Esophagus mucosa (tissue), 1 donor: ENCODE results near the gene SYN1. TPM values are rescaled to one million over a fixed set of nuclear protein-coding genes. Genes with fewer than 3 reads are reported as not detected.
"Not testable (repeated sequence)": the region's sequence is repeated elsewhere in the genome, so short reads cannot be mapped to it uniquely, and the experiment has no call there.

Experiments
- ATAC-seq: fragments of 200-7000 bp; cut with Tn5 transposase; one replicate; pipeline ENCODE4 v1.9.1; 2020
- total RNA-seq: library from RNA; stranded (reverse); gene quantifications from one replicate; pipeline ENCODE4 v1.2.4, GENCODE V29; 2023
- donor health status: DM: yes; HTN: yes; CAD: no.

Gene SYN1
- total RNA-seq, 1 donor from 2014 or later: 0.16 TPM

DNA sequence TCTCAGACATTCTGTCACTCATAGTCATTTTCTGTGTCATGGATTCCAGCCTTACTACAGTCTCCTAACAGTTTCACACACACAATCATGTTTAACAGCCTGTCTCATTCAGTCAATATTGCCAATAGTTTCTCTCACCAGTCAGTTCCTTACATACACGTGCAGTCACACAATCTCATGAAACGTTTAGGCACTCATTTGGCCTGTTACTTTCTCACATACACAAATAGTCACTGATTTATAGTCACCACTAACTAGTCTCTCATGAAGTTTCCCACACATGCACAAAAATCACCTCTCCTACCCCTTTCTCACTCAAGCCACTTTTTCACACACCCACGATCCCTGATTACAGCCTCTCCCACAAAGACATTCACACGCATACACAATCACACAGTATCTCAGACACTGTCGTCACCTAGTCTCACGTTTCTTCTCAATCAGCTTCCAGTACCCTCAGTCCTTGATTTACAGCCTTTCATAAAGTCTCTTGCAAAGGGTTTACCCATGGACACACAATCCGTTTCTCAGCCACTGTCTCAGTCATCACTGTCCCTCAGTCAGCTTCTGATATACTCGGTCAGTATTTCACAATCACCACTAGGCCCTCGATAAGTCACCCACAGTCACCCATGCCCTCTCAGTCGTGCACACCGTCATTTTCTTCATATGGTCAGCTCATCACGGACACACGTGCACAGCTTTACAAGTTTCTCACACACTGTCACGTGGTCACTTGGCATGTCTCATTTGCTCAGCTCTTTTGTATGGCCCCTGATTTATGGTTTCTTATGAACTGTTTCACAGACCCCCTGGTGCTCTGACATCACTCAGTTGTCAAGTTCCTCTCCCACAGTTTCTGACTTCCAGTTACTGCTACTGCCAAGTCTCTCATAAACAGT, 14.3 kb upstream of the SYN1 start:
- ATAC-seq: no peak

DNA sequence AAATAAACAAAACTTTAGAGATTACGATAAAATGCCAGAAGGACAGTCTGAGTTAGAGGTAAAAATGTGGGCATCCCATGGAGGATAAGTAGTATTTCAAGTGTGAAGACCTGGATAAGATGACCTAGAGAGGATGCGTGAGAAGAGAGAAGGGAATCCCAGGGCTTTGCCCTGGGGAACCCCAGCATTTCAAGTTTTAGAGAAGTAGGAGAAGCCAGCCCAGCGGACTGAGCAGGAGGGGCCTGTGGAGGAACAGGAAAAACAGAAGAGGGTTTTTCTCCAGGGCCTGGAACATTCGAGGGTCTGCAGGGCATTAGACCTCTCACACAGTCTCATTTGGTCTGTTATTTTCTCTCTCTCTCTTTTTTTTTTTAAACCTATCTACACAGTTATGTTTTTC, 13.0 kb upstream of the SYN1 start:
- ATAC-seq: no peak

DNA sequence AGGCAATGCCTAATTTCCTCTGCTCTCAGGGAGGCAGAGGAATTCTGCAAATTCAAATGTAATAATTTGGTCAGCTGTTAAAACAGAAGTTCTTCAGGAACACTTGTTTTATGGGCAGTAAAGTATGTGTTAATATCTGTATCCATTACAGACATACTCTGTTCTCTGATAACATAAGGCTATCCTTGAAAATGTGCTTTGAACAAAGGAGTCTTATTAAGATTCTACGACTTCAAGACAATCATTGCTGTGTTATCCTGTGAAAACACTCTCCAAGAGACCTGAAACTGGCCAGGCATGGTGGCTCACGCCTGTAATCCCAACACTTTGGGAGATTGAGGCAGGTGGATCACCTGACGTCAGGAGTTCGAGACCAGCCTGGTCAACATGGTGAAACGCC, 12.0 kb upstream of the SYN1 start:
- no peak for ATAC-seq

DNA sequence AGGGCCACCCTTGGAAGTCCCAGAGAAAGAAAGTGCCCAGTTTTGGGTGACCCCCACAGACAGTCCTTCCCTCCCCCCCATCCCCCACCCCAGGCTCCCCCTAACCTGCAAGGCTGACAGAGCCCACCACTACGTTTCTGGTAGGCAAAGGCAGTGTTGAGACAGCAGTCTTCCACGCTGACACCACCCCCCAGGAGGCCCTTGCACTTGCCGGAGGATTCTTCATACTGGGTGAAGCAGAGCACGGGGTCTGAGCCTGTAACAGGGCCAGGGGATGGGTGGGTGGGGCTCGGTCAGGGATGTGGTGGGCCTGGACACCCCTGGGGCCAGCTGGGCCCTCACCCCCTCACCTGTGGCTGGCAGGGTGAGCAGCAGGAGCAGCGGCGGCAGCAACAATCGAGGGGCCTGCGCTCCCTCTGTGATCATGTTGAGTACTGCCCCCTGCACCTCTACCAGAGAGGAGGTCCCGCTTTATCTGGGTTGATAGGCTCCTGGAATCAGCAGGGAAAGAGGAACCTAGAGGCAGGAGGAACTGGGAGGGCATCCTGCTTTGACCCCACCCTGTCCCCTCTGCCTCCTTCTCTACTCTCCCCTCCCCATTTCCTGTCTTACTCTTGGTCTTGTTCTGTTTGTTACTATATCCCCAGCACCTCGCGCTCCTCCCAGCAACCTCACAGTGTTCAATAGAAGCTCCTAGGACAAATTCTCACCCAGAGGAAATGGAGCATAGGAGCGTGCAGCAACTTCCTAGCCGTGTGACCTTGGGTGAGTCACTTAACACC, 10.0 kb upstream of the SYN1 start, which contains the start of gene CFP:
CFP (minus strand) TSS at position 512 of the 782 bp plus-strand sequence; CDS start at position 426, 86 bp downstream.
- ATAC-seq: no peak

DNA sequence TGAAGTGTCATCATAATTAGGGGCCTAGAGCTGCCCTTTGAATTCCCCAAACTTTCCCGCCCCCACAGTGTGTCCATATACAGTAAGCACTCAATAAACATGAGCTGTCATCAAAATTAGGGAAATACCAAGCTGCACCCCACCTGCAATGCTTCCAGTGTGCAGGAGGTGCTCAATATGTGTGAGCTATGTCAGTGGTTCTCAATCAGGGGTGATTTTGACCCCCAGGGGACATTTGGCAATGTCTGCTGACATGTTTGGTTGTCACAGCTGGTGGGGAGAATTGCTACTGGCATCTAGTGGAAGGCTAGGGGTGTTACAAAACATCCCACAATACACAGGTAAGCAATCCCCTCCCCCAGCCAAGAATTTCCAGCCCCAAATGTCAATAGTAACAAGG, 9.3 kb upstream of the SYN1 start:
- no peak for ATAC-seq

DNA sequence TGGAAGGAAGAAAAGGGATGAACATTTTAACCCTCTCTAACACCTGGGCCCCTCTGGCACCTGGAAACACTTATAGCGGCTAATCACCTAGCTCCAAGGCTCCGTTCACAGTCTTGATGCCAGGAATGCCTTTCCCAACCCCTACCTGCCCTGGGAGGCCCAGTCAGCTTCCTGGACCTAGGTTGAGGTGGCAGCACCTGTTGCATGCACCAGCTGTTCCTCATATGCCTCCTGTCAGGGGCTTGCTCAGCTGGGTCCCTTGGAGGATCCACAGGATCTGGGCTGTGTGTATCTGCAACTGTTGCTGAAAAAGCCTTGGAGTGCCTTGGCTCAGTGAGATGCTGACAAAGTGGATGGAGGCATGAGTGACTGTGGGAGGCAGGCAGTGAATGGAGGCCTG, 5.7 kb upstream of the SYN1 start:
- ATAC-seq: no peak

DNA sequence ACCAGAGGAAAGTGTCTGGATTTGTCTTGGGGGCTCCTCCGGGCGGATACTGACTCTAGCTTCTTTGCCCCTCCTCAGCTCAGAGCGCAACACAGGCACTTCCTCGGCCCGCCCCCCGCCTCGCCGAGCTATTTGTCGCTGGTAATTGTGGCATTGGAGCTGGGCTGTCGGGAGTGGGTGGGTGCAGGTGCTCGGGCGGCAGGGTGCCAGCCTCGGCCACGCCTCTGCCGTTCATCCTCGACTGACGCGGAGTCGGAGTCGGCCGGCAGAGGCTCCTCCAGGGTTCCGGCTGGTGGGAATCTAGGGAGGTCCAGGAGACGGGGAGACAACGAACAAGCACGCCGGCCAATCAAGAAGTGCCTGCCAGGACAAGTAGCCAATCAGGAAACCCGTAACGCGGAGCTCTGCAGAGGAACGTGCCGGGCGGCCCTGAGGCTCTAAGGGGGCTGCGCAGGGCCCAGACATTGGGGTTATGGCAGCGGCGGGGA, 3.9 kb upstream of the SYN1 start:
- ATAC-seq: no peak

DNA sequence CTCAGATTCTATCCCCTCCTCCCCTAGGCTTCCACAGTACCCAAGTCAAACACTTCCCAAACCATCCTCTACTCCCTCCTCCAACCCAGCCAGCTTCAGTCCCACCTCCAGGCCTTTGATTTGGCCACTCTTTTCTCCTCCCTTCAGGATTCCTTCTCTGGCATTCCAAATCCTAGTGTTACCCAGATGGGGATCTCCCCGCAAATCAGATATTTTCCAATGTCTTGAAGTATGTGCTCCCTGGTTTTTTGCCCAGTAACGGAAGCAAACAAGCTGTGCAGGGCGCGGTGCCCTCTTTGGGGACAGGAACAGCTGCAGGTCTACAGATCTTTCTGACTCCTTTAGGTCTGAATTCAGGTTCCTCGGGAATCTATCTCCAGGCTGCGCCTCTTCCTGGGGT, 2.2 kb upstream of the SYN1 start:
- ATAC-seq: no peak

DNA sequence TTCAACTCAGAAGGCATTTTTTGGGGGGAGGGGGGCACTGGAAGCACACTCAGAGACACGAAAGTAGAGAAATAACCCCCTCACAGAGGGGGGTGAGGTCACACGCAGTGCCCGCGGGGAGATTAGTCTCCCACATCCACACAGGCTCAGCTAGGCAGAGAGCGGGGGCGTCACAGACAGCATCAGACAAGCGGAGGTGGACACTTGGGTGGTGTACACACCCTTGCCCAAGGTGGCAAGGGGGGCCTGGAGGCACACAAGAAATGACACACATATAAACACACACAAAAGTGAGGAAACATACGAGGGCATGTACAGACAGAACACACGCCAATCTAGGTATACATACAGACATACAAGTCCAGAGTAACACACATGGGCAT, 637 bp upstream of the SYN1 start:
- no peak for ATAC-seq

DNA sequence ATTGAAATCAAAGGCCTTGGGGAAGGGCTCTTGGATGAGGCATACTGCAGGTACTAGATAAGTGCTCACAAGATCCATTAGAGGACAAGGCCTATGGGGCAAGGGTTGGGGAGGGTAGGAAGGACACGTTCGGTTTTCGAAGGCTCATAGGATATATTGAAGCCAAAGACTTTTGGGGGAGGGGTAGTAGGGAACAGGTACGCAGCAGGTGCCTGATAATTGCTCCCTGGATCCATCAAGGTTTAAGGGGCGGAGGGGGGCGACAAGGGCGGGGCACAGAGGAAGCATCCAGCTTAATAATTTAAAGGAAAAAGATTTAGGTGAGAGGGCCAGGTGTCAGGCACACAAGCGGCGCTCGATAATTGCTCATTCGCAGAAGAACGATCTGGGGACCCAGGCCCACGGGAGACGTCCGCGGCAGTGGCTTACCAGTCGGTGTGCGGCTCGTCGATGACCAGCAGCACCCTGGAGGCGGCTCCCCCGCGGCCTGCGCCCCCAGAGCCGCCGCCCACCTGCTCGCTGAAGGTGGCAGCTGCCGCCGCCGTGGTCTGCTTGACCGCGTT, 653 bp downstream of the SYN1 start:
- ATAC-seq: no peak

DNA sequence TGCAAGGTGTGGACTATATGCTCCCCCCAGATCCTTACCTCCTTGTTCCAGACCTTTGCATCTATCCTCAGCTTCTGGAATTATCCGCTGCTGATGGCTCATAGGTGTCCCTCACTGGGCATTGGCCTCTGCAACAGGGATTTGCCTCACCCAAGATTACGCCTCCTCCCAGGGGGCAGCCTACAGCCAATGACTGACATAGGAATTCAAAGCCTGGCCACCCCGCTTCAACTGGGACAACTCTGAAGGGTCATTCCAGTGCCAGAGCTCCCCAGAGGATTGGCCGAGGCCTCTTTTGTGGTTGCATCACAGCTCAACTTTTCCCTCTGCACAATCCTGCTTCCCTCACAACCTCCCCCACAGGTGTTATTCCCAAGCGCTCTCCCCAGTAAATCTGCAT, 5.0 kb downstream of the SYN1 start:
- ATAC-seq: no peak

DNA sequence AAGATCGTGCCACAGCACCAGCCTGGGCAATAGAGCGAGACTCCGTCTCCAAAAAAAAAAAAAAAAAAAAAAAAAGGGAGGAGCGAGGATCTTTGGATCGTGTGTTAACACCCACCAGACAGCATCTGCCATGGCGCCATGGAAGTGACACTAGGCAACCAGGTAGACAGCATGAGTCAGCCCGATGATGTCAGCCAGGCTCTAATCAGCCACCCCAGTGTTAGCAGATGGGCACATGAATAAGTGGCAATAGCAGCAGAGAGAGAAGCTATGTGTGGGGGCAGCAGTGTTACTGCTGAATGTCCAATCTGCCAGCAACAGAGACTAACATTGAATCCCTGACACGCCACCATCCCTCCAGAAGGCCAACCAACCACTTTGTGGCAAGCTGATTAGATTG, 6.6 kb downstream of the SYN1 start:
- ATAC-seq: no peak

DNA sequence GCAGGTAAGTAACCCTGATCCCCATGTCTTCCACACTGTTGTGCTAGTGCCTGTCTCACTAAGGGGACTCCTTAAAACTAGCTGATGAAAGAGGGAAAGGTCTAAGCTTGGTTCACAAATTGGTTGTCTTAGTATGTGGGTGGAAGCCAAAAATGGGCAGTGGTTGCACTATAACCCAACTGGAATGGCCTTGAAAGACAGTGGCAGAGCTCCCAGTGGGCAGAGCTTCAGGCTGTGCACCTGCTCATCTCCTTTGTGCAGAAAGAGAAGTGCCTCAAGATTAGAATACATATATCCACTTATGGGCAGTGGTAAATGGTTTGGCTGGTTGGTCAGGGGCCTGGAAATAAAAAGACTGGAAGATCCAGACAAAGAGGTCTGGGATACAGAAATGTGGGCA, 7.2 kb downstream of the SYN1 start:
- no peak for ATAC-seq

DNA sequence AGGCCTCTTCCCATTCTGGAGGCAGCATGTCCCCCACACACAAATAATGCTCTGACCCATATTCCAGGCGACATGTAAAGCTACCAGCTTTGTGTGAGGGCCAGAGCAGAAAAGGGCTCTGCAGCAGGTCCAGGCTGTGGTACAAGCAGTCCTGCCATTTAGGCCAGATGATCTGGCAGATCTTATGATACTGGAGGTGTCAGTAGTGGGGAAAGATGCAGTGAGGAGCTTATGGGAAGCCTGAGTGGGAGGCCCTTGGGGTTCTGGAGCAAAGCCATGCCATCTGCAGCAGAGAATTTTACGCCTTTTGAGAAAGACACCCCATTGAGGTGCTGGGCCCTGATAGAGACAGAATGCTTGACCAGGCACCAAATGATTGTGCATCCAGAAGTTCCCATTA, 7.7 kb downstream of the SYN1 start:
- no peak for ATAC-seq

DNA sequence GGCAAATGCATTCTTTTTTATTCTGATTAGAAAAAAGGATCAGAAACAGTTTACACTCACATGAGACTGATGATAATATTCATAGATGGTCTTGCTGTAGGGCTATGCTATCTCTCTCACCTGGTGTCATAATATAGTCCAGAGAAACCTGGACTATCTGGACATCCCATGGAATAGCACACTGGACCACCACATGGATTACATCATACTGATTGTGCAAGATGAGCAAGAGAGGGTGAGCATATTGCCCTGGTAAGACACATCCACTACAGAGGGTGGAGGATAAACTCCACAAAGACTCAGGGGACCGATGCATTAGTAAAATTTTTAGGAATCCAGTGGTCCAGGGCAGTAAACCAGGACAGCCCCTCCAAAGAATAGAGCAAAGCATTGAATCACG, 8.2 kb downstream of the SYN1 start:
- no peak for ATAC-seq

DNA sequence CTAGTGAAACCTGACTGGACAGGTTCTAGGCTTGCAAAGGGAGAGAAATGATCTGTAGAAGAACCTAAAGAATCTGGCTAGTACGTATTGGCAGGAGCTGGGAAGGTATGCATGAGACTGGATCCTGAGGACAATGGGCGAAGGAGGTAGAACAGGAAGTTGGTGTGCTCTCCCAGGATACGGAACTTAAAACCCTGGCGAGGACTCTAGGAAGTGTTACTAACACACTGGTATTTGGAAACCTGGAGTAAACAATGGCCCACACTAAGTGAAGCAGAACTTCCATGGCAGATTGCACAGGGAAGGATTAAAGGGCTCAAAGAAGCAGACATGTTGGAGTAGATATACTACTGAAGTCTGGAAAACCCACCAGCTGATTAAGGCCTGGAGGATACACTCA, 9.1 kb downstream of the SYN1 start:
- ATAC-seq: peak; percentile 37

DNA sequence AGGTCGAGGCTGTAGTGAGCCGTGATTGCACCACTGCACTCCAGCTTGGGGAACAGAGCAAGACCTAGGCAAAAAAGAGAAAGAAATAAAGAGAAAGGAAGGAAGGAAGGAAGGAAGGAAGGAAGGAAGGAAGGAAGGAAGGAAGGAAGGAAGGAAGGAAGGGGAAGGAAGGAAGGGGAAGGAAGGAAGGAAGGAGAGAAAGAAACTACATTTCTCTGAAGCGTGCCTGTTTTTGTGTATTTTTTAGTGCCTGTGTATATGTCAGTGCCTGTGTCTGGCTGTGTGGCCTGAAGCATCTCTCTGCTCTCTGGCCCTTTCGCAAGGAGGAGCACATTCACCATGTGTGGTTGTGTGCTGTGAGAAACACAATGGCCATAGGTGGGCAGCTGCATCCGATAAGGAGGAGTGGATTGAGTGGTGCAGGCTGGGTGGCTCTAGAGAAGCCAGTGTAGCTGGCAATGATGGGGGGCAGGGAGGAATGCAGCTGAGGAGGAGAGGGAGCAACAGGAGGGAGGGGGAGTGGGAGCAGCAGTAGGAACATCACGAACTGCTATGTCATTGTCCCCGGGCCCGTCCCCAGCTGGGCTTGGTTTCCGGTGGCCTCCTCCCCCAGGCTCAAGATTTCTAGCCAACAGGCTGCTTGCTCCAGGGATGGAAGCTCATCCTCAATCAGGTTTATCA, 11.4 kb downstream of the SYN1 start:
- ATAC-seq: no peak

DNA sequence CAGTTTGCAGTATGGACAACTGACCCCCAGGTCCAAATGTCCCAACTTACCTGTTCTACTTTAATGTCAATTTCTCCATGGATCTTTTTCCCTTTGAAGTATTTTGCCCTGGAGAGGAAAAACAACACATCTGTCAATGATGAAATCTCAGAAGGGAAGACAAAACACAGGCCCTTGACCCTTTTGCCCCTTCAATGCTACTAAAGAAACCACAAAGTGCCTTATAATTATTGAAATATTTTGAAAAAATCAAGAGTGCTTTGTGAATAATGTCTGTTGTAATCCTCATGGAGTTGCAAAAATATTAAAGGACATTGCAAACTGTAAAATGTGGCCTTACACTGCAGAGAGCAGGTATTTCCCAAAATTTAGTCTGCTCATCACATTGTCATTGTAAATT, 12.6 kb downstream of the SYN1 start:
- no peak for ATAC-seq

DNA sequence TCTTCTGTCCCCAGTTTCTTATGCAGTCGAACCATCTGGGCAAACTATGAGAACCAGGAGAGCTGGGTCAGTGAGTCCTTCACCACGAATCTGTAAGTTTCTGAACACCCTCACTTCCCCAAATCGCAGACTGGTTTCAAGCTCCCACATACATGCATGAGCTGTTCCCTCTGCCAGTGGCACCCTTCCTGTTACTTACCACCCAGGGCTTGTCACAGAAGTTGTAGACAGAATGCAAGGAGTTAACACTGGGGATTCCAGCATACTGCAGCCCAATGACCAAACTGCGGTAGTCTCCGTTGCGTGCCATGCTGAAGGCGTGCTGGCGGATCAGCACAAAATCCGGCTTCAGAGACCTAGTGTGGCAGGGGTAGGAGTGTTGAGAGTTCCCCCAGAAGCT, 14.6 kb downstream of the SYN1 start:
- no peak for ATAC-seq

DNA sequence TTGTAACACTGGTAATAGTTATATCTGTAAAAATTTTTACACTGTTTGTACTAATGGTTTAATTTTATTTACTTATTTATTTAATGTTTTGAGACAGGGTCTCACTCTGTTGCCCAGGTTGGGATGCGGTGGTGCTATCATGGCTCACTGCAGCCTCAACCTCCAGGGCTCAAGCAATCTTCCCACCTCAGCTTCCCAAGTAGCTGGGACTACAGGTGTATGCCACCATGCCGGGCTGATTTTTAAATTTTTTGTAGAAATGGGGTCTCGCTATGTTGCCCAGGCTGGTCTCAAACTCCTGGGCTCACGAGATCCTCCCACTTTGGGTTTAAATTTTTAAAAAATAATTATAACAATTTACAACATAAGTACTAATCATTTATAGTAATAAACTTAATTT, 16.5 kb downstream of the SYN1 start:
- ATAC-seq: not testable (repeated sequence)

DNA sequence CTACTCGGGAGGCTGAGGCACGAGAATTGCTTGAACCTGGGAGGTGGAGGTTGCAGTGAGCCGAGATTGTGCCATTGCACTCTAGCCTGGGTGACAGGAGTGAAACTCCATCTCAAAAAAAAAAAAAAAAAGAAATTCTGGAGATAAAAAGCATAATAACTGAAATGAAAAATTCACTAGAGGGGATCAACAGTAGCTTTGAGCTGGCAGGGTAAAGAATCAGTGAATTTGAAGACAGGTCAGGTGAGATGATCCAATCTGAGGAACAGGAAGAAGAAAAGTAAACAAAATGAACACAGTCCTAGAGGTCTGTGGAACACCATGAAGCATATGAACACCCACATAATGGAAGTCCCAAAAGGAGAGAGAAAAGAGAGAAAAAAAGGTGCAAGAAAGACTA, 22.4 kb downstream of the SYN1 start:
- ATAC-seq: no peak

DNA sequence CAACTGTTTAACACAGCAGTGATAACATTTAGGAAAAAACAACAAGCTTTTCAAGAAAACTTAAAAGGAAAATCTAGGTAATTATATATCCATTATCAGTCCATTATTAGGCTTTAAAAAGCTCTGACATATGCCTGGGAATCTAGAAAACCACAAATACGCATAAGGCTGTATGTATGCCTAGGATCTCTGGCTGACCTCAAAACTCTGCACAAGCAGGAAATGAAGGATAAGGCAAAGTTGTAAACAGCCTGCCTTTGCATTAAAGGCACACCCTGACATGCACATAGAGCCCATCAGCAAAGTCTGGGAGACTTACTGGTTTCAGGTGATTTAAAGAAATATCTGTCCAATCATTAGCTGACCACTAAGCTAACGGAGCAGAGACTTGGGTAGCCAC, 23.4 kb downstream of the SYN1 start:
- no peak for ATAC-seq

DNA sequence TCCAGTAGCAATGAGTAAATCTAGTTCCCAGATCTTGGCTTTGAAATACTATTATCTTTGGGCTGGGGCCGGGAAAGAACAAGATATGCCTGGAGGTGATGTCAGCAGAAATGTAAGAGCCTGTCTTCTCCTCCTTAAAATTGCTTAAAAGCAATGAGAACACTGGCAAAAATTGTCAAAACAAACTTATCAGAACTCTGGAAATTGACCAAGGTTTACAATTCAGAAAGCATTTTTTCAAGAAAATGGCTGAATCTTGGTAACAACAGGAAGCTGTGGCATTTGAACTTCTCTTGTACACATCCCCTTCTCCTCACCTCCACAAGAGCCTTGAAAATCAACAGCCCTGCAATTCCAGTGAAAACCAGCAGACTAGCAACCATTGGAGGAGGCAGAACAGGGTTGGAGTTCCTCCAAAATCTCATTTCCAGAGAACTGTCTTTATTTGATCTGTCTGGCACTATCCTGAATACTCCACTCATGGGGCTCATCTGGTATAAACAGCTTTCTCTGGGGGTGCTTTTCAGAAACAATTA, 23.9 kb downstream of the SYN1 start:
- no peak for ATAC-seq
